Activated T-helper 2 cell treated with anti-CD3 and anti-CD28 coated beads, Interferon-gamma antibody, Interleukin-2, Interleukin-4, amounts not matched to agents 10 μg/mL and 5 μg/mL and 100 μg/mL, durations not matched to agents 14 hours and 24 hours and 36 hours (primary cell): ENCODE results near the gene APRT. TPM values are rescaled to one million over a fixed set of nuclear protein-coding genes. Genes with fewer than 3 reads are reported as not detected.

Source experiments
- DNase-seq: peaks from one replicate; pipeline ENCODE4 v3.0.0; 2021; ENCODE audit warnings: low spot score
- H3K27ac Mint-ChIP-seq: one replicate; pipeline ENCODE4 v1.8.0; 2021; ENCODE audit warnings: mixed read lengths
- H3K27me3 Mint-ChIP-seq: one replicate; pipeline ENCODE4 v1.8.0; 2021; ENCODE audit warnings: low read depth, mixed read lengths
- H3K36me3 Mint-ChIP-seq: one replicate; pipeline ENCODE4 v1.8.0; 2021; ENCODE audit warnings: low read depth, mixed read lengths
- H3K4me1 Mint-ChIP-seq: one replicate; pipeline ENCODE4 v1.8.0; 2021; ENCODE audit warnings: low read depth, mixed read lengths
- H3K4me3 Mint-ChIP-seq: one replicate; pipeline ENCODE4 v1.8.0; 2021; ENCODE audit warnings: low read depth, mild to moderate bottlenecking, moderate library complexity, mixed read lengths
- H3K9me3 Mint-ChIP-seq: one replicate; pipeline ENCODE4 v1.8.0; 2021; ENCODE audit warnings: mixed read lengths
- intact Hi-C: fragments of 100-400 bp; cut with micrococcal nuclease; formaldehyde crosslinking; loops from one replicate; pipeline ENCODE4 v1.15.1; 2023
- total RNA-seq: library from RNA; stranded (reverse); gene quantifications from 2 replicates; pipeline ENCODE4 v1.2.3, GENCODE V29; 2022

Gene APRT
- total RNA-seq, 1 donor from 2014 or later = 294 TPM

GRCh38 chr16:88839026-88839529 is 27.4 kb upstream of the APRT start:
- no peaks in the 10 kb centered on the region for H3K27me3 Mint-ChIP-seq
- intact Hi-C loops = no loop called here

DNA sequence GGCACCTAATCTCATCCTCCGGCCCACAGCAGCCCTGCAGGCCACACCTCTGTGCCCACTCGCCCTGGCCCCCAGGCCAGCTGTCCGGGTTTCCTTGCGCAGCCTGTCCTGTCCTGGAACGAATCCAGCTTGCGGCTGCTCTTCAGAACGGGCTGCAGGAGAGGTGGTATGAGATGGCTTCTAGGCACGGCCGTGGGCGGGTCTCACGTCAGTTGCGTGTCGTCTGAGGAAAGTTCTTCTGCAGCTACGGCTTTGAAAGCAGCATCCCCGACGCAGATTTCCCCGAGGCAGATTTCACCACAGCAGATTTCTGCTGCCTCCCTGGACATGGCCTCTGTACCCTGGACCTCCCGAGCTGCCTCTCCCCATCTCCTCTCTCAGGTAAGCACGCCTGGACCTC is 26.8 kb upstream of the APRT start:
- DNase-seq = no peak
- Mint-ChIP-seq H3K4me1 (no peaks in the 10 kb centered on the region), H3K36me3 (no peaks in the 10 kb centered on the region), H3K27me3 (no peaks in the 10 kb centered on the region), H3K9me3 (no peaks in the 10 kb centered on the region), H3K4me3 (no peak overlapping the region), H3K27ac (no peak overlapping the region)
- intact Hi-C loops = no loop called here

More at GRCh38 chr16:88839026-88839529, 27.4 kb upstream of the APRT start:
- Mint-ChIP-seq H3K4me1 (no peaks in the 10 kb centered on the region), H3K4me3 (no peak overlapping the region), H3K27ac (no peak overlapping the region), H3K9me3 (no peaks in the 10 kb centered on the region), H3K36me3 (no peaks in the 10 kb centered on the region)
- no peak for DNase-seq

DNA sequence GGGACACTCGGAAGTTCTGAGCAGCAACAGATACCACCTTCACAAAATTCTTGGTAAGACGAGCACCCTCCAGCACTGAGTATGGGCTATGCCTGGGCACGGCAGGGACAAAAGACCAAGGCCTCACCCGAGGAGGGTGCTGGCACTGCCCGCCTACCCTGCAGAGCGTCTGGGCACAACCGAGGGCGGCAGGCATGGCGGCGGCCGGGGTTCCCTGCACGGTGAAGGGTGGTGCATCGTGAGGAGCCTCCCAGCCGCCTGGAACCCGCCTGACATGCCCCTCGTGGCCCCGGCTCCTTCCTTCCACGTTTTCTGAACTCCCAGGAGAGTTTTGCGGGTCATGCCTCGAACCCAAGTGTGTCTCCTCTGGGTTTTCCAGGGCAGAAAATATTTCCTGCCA is 26.1 kb upstream of the APRT start:
- no peaks in the 10 kb centered on the region for H3K36me3 Mint-ChIP-seq

GRCh38 chr16:88836791-88837190 is 25.1 kb upstream of the APRT start:
- no peaks in the 10 kb centered on the region for H3K27me3 Mint-ChIP-seq
- H3K27ac Mint-ChIP-seq = no peak overlapping the region
- intact Hi-C loops = no loop called here
- H3K9me3 Mint-ChIP-seq = no peaks in the 10 kb centered on the region
- DNase-seq = no peak
- H3K4me3 Mint-ChIP-seq = no peak overlapping the region
- H3K4me1 Mint-ChIP-seq = no peaks in the 10 kb centered on the region
- H3K36me3 Mint-ChIP-seq = no peaks in the 10 kb centered on the region

More for the DNA sequence above, 26.1 kb upstream of the APRT start:
- no peaks in the 10 kb centered on the region for H3K9me3 Mint-ChIP-seq
- DNase-seq = no peak
- no peaks in the 10 kb centered on the region for H3K27me3 Mint-ChIP-seq
- no peaks in the 10 kb centered on the region for H3K4me1 Mint-ChIP-seq
- H3K4me3 Mint-ChIP-seq = no peak overlapping the region
- intact Hi-C loops = no loop called here
- no peak overlapping the region for H3K27ac Mint-ChIP-seq

DNA sequence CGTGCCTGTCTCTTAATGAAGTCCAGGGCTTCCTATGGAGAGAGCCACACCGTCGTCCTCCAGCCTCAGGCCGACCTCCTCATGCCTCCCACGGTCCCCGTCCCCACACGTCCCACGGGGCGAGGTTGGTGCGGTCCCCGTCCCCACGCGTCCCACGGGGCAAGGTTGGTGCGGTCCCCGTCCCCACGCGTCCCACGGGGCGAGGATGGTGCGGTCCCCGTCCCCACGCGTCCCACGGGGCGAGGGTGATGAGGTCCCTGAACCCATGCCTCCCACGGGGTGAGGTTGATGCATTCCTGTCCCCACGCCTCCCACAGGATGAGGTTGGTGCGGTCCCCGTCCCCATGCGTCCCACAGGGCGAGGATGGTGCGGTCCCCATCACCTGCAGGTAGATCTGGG is 24.1 kb upstream of the APRT start:
- H3K27ac Mint-ChIP-seq = no peak overlapping the region
- H3K36me3 Mint-ChIP-seq = no peaks in the 10 kb centered on the region
- no peak for DNase-seq
- H3K4me3 Mint-ChIP-seq = no peak overlapping the region
- no peaks in the 10 kb centered on the region for H3K27me3 Mint-ChIP-seq
- intact Hi-C loops = no loop called here
- H3K9me3 Mint-ChIP-seq = no peaks in the 10 kb centered on the region
- no peaks in the 10 kb centered on the region for H3K4me1 Mint-ChIP-seq

DNA sequence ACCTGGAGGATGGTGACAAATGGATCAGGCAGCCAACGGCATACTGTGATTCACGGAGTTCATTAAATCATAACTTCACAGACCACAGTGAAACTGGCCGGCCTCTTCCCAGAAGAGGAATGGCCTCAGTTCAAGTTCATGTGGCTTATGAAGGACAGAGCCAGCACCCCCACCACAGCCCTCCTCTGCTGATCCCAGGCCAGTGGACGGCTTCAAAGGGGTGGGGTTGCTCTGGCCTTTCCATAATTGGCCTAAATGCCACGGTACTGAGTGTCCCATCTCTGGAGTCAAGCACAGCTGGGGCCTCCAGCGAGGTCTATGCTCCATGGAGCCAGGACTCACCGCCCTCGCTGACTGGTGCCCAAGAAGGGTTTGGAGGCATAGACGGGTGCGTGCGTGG is 23.7 kb upstream of the APRT start:
- Mint-ChIP-seq H3K36me3 (no peaks in the 10 kb centered on the region), H3K27me3 (no peaks in the 10 kb centered on the region), H3K9me3 (no peaks in the 10 kb centered on the region), H3K27ac (no peak overlapping the region), H3K4me3 (no peak overlapping the region), H3K4me1 (no peaks in the 10 kb centered on the region)
- no peak for DNase-seq
- intact Hi-C loops = no loop called here

DNA sequence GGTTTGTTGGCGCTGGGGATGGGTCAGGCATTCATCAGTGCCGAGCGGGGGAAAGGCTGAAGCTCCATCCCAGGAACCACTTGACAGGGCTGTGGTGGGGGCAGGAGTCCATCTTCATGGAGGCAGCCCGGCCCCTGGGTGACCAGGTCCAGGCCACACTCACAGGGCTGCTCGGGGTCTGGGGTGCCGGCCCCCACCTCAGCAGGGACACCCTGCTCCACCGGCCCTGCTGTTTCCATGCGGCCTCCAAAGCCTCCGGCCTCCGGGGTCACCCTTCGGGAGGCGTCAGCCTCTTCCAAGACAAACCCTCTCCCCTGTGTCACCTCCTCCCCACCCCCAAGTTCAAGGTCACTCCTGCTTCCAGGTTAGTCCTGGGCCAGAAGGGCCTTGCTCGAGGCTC is 22.9 kb upstream of the APRT start:
- intact Hi-C loops = no loop called here
- Mint-ChIP-seq H3K27ac (no peak overlapping the region), H3K27me3 (no peaks in the 10 kb centered on the region), H3K9me3 (no peaks in the 10 kb centered on the region), H3K36me3 (no peaks in the 10 kb centered on the region), H3K4me1 (no peaks in the 10 kb centered on the region), H3K4me3 (no peak overlapping the region)
- DNase-seq = no peak

DNA sequence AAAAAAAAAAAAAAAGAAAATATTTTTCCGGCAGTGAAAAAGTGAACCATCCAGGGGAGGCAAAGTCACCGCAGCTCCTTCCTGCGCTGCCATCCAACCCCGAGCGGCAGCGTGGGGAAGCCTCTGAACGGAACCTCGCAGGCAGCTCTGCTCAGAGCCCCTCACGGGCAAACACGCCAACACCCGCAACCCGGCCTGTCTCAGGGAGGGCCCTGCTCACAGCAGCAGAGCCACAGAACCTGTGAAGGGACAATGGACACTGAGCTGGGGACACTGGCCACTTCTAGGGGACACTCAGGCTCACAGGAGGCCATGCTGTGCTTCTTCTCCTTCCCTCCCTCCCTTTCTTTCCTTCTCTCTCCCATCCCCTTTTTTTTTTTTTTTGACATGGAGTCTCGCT is 21.4 kb upstream of the APRT start:
- Mint-ChIP-seq H3K9me3 (no peaks in the 10 kb centered on the region), H3K27ac (no peak overlapping the region), H3K27me3 (no peaks in the 10 kb centered on the region), H3K4me3 (no peak overlapping the region), H3K36me3 (no peaks in the 10 kb centered on the region), H3K4me1 (no peaks in the 10 kb centered on the region)
- no peak for DNase-seq
- intact Hi-C loops = no loop called here

- no peaks in the 10 kb centered on the region for H3K9me3 Mint-ChIP-seq
- H3K4me1 Mint-ChIP-seq = no peaks in the 10 kb centered on the region
- no peak overlapping the region for H3K4me3 Mint-ChIP-seq
- no peaks in the 10 kb centered on the region for H3K27me3 Mint-ChIP-seq
- DNase-seq = no peak
- no peak overlapping the region for H3K27ac Mint-ChIP-seq
- intact Hi-C loops = no loop called here
- no peaks in the 10 kb centered on the region for H3K36me3 Mint-ChIP-seq
Observed at GRCh38 chr16:88831838-88832237, 20.1 kb upstream of the APRT start.

- no peak for DNase-seq
- Mint-ChIP-seq H3K27me3 (no peaks in the 10 kb centered on the region), H3K4me1 (no peaks in the 10 kb centered on the region), H3K36me3 (no peaks in the 10 kb centered on the region), H3K27ac (no peak overlapping the region), H3K9me3 (no peaks in the 10 kb centered on the region), H3K4me3 (no peak overlapping the region)
- intact Hi-C loops = no loop called here
Observed at GRCh38 chr16:88830783-88831182, 19.1 kb upstream of the APRT start.

GRCh38 chr16:88830258-88830657 is 18.5 kb upstream of the APRT start:
- H3K27me3 Mint-ChIP-seq = no peaks in the 10 kb centered on the region
- no peak overlapping the region for H3K27ac Mint-ChIP-seq
- intact Hi-C loops = no loop called here
- no peaks in the 10 kb centered on the region for H3K9me3 Mint-ChIP-seq
- DNase-seq = no peak
- no peak overlapping the region for H3K4me3 Mint-ChIP-seq
- no peaks in the 10 kb centered on the region for H3K36me3 Mint-ChIP-seq
- no peaks in the 10 kb centered on the region for H3K4me1 Mint-ChIP-seq

DNA sequence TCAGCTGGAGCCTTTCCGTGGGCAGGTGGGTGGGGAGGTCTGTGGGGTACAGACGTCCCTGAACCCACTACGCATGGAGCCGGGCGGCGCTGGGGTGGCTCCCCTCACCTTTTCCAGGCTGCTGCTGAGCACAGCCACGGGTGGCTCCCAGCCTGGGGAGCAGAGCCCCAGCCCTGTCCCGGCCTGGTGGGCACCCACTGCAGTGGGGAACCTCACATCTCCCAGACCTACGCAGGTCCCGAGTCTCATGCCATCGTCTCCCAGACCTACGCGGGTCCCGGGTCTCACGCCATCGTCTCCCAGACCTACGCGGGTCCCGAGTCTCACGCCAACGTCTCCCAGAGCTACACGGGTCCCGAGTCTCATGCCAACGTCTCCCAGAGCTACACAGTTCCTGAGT is 17.0 kb upstream of the APRT start:
- intact Hi-C loops = no loop called here
- no peak overlapping the region for H3K27ac Mint-ChIP-seq
- H3K27me3 Mint-ChIP-seq = no peaks in the 10 kb centered on the region

DNA sequence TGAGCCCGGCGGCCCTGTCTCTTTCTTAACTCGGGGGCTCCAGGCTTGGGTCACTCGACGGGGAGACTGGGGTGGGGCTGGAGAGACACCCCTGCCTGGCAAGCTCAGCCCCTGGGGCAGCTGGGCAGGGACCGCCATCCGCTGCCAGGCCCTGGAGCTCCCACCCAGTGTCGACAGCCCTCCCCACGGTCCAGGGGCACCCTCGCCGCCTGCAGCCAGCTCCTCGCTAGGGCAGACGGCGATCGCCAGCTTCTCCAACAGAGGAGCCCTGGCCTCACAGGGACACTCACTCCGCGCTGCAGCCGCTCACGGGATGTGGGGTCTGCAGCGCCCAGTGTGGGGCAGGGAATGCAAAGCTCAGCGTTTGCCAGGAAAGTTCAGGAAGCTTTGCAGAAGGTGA is 16.0 kb upstream of the APRT start:
- Mint-ChIP-seq H3K27me3 (no peaks in the 10 kb centered on the region), H3K27ac (no peak overlapping the region), H3K4me3 (no peak overlapping the region), H3K4me1 (no peaks in the 10 kb centered on the region), H3K36me3 (no peaks in the 10 kb centered on the region), H3K9me3 (no peaks in the 10 kb centered on the region)
- intact Hi-C loops = no loop called here
- DNase-seq = no peak

More for the DNA sequence above, 17.0 kb upstream of the APRT start:
- no peak for DNase-seq
- H3K4me3 Mint-ChIP-seq = no peak overlapping the region
- H3K9me3 Mint-ChIP-seq = no peaks in the 10 kb centered on the region
- no peaks in the 10 kb centered on the region for H3K4me1 Mint-ChIP-seq
- H3K36me3 Mint-ChIP-seq = no peaks in the 10 kb centered on the region
